GM21825 (cell line): ENCODE results near the gene NRXN3.

Experiments
- ATAC-seq: cut with Tn5 transposase; IDR thresholded peaks from one replicate; pipeline ENCODE4 v1.9.1; 2021; ENCODE audit warnings: mild to moderate bottlenecking, moderate library complexity; ENCODE audit not compliant: unreplicated experiment

NRXN3 gene

DNA sequence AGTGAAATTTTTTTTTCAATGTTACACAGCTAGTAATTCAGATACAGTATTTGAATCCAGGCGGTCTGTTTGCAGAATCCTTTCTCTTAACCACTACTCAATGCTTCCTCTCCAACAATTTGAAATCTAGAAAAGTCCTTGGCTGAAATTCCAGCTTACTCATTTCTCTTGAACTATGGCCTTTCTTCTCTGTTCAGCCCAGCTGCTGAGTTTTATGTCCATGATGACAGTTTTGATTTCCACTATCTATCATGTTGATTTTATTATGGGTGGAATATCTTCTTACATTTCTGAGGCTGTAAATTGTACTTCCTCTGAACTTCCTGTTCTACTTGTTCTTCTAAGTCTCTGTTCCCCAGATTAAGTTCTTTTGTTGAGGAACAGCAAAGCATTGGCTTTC is 1725.8 kb downstream of the NRXN3 start:
- no peak for ATAC-seq

GRCh38 chr14:79899610-79900009 is 1729.4 kb downstream of the NRXN3 start:
- ATAC-seq, result no peak

GRCh38 chr14:79904497-79904896 is 1734.3 kb downstream of the NRXN3 start:
- no peak for ATAC-seq

DNA sequence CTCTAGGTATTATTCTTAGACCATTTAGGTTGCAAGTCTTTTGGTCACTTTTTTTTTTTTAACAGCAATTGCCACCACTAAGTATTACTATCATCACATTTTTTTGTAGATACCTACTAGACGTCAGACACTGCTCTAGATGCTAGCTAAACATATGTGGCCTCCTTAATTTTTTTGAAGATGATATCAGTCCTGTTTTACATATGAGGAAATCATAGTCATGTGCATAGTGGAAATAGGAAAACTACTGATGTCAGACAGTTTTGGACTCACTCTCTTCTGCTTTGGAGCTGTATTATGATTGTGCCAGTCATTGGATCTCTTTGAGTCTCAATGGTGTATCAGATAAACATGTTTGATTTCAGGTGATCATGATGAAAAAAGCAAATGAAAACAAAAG is 1736.8 kb downstream of the NRXN3 start:
- ATAC-seq, result no peak

DNA sequence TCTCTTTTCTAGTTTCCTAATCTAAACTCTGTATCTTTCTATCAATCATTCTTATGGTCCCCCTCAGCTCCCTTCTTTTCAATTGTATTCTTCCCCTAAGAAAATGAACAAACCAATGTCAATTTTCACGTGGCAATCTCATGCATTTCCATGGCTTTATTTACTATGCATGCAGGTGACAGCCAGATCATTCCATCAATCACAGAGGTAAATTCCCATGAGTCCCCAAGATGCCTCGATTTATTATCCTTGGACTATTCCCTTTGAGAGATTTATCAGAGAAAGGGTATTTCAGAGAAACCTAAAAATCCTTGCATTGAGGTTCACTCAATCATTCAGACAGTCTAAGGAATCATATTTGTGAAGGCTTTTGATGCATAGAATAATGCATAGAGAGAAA is 1739.9 kb downstream of the NRXN3 start:
- no peak for ATAC-seq

- ATAC-seq, result no peak
Observed at GRCh38 chr14:79911744-79912143, 1741.6 kb downstream of the NRXN3 start.

DNA sequence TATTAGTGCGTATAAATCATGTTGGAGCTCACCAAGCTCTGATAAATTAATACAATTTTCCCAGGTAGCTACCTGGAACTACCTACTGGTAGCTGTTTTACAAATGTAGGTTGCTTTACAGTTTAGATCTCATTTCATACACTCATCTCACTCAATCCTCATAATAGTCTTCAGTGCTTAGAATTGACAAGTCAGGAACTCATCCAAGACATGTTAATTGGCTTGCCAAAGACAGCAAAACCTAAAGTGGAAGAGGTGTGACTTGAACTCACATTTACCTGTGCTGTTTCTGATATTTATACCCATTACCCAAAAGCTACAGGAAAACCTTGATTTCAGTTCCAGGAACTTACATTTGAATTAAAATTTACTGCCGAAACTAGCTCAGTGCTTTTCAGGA is 1744.4 kb downstream of the NRXN3 start:
- no peak for ATAC-seq

DNA sequence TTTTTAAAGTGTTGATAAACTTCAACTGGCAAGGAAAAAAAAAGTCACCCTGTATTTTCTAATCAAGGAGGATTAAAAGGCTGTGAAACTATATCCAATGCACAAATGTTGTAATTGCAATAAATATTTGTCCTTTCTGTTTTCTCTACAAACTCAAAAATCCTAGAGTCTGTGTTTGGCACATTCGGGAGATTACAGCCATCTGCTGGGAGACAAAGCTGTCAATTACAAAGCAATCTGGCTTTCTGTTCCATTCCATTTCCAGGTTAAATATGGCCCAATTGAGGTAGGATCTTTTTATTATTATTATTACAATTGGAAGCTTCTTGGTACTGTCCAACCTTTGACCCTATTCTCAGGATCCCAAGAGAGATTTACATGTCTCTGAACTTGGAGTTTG is 1745.2 kb downstream of the NRXN3 start:
- ATAC-seq, result no peak

GRCh38 chr14:79916281-79916680 is 1746.1 kb downstream of the NRXN3 start:
- ATAC-seq, result no peak

GRCh38 chr14:79916892-79917291 is 1746.7 kb downstream of the NRXN3 start:
- ATAC-seq, result no peak
